Measurements from ENCODE around the gene RRAS2.
"Not testable (repeated sequence)": the region's sequence is repeated elsewhere in the genome, so short reads cannot be mapped to it uniquely, and the experiment has no call there.

- TF ChIP-seq CTCF, POLR2A (IDR thresholded peaks at IDR 0.05): not testable (repeated sequence)
Observed at GRCh38 chr11:14406116-14406515, 47.1 kb upstream of the RRAS2 start.
